ENCODE measurements around the gene KIAA1671. TPM values are rescaled to one million over a fixed set of nuclear protein-coding genes. Genes with fewer than 3 reads are reported as not detected.

KIAA1671 gene
- total and polyA plus RNA-seq, 2 of the 13 experiments (the other 11 are each of a cell fraction or from before 2014, with no cell fraction given) = 13.5 to 13.6 TPM

- TF ChIP-seq ZNF687 (CRISPR knock-in tag; IDR thresholded peaks at IDR 0.05) = peak; percentile 83
- TF ChIP-seq POGZ (CRISPR knock-in tag; IDR thresholded peaks at IDR 0.05) = no peak
- peak; percentile 16; the same call in 1 of the 2 replicates for TF ChIP-seq MYC (CRISPR knock-in tag; IDR thresholded peaks at IDR 0.05; ENCODE audit: borderline replicate concordance)
- TF ChIP-seq SSRP1 (CRISPR knock-in tag; IDR thresholded peaks at IDR 0.05) = no peak
Measured at GRCh38 chr22:25113316-25113721, 160.8 kb downstream of the KIAA1671 start (continued).

GRCh38 chr22:25114369-25115362 lies 162.2 kb downstream of the KIAA1671 start:
- CTCF ChIA-PET (ENCODE audit: low intra/inter-chr PET ratio, low total read pairs) = no interaction called here
- Histone ChIP-seq H3K4me1 (ENCODE audit: insufficient read depth, low read length) (peaks cover 77% of the 10 kb centered on the region), H3K9me3 (ENCODE audit: low read length) (no peaks in the 10 kb centered on the region), H3K27me3 (ENCODE audit: control insufficient read depth in 1 of 2, insufficient read depth in 2 of 2, low read length in 2 of 2) (no peaks in the 10 kb centered on the region; a peak in 1 of 5 replicates), H3K79me2 (ENCODE audit: insufficient read depth, low read length) (peaks cover 31% of the 10 kb centered on the region), H3K36me3 (replicated peaks in 1 of 2; ENCODE audit: control insufficient read depth in 1 of 2, insufficient read depth in 2 of 2, low read length in 2 of 2) (no peaks in the 10 kb centered on the region; a peak in 3 of 5 replicates), H2AFZ (ENCODE audit: low read length) (no peak overlapping the region), H3K27ac (ENCODE audit: extremely low read length, insufficient read depth, low read length) (peak overlapping the region; percentile 73), H4K20me1 (ENCODE audit: insufficient read depth, low read length) (no peaks in the 10 kb centered on the region), H3K9ac (ENCODE audit: insufficient read depth, low read depth, low read length) (peak overlapping the region; percentile 93), H3K4me3 (replicated peaks in 1 of 3; ENCODE audit: insufficient read depth in 1 of 3, low read depth in 2 of 3, low read length in 3 of 3) (peak overlapping the region in 1 of 3 experiments; percentile 84; a peak in 2 of 6 replicates), H3K4me2 (ENCODE audit: low read depth, low read length) (peak overlapping the region; percentile 99)
- intact Hi-C loops (cut with micrococcal nuclease; ENCODE audit: unreplicated experiment) (no loop called here), in situ Hi-C loops (cut with HindIII; ENCODE audit: extremely low pct_ligation_motif_present, low pct_unique_long_range_greater_than_20kb) (no loop called here)
- 38% methylated on average over 17 of the region's 17 CpGs for WGBS (ENCODE audit: low lambda C conversion rate)
- POLR2A ChIA-PET = no interaction called here
- ATAC-seq = no peak
- FAIRE-seq = peak; percentile 83
- peak; percentile 83 for DNase-seq (ENCODE audit: low spot score)
- BruUV-seq (replicated peaks) = TSS peak; percentile 16
- TF ChIP-seq ZNF770 (CRISPR knock-in tag; IDR thresholded peaks at IDR 0.05) (peak; percentile 45; the same call in 1 of the 2 replicates), HMGXB4 (CRISPR knock-in tag; IDR thresholded peaks at IDR 0.05; ENCODE audit: borderline replicate concordance in 1 of 2, low read depth in 1 of 2) (0 out of 4 replicates have a peak, but pooled peaks of 1 of the 2 experiments have one; percentile 37), MED13 (CRISPR knock-in tag; IDR thresholded peaks at IDR 0.05) (no peak), NCOA2 (CRISPR knock-in tag; IDR thresholded peaks at IDR 0.05) (peak; percentile 62), MYPOP (CRISPR knock-in tag; IDR thresholded peaks at IDR 0.05) (peak; percentile 32; the same call in 1 of the 2 replicates), FOSL2 (CRISPR knock-in tag; IDR thresholded peaks at IDR 0.05) (peak; percentile 46), ZNF766 (CRISPR knock-in tag; IDR thresholded peaks at IDR 0.05; ENCODE audit: borderline replicate concordance) (no peak)
